ENCODE data around the gene CISD1.
"Not testable (repeated sequence)": the region's sequence is repeated elsewhere in the genome, so short reads cannot be mapped to it uniquely, and the experiment has no call there.

DNA sequence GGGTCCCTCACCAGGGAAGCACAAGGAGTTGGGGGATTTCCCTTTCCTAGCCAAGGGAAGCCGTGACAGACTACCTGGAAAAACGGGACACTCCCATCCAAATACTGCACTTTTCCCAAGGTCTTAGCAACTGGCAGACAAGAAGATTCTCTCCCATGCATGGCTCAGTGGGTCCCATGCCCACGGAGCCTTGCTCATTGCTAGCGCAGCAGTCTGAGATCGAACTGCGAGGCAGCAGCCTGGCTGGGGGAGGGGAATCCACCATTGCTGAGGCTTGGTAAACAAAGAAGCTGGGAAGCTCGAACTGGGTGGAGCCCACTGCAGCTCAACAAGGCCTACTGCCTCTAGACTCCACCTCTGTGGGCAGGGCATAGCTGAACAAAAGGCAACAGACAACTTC lies 39.1 kb upstream of the CISD1 start:
- TF ChIP-seq POLR2A, EP300, POLR2AphosphoS5 (IDR thresholded peaks at IDR 0.05): not testable (repeated sequence)
